HG03097 (cell line): ENCODE results near the gene SPARC.
A peak's percentile ranks its signal among the peaks of the same experiment; 100 is the strongest.
"Not testable (repeated sequence)": the region's sequence is repeated elsewhere in the genome, so short reads cannot be mapped to it uniquely, and the experiment has no call there.

Experiments used
- ATAC-seq: cut with Tn5 transposase; IDR thresholded peaks from one replicate; pipeline ENCODE4 v1.9.1; 2021; ENCODE audit not compliant: unreplicated experiment, low FRiP score

SPARC gene

DNA sequence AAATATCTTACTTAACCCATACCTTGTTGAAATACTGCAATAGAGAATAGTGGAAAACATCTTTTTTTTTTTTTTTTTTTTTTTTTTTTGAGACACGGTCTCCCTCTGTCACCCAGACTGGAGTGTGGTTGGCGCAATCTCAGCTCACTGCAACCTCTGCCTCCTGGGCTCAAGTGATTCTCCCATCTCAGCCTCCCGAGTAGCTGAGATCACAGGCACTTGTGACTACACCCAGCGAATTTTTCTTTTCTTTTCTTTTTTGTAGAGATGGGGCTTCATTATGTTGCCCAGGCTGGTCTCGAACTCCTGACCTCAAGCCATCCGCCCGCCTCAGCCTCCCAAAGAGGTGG lies 6.6 kb downstream of the SPARC start:
- not testable (repeated sequence) for ATAC-seq

DNA sequence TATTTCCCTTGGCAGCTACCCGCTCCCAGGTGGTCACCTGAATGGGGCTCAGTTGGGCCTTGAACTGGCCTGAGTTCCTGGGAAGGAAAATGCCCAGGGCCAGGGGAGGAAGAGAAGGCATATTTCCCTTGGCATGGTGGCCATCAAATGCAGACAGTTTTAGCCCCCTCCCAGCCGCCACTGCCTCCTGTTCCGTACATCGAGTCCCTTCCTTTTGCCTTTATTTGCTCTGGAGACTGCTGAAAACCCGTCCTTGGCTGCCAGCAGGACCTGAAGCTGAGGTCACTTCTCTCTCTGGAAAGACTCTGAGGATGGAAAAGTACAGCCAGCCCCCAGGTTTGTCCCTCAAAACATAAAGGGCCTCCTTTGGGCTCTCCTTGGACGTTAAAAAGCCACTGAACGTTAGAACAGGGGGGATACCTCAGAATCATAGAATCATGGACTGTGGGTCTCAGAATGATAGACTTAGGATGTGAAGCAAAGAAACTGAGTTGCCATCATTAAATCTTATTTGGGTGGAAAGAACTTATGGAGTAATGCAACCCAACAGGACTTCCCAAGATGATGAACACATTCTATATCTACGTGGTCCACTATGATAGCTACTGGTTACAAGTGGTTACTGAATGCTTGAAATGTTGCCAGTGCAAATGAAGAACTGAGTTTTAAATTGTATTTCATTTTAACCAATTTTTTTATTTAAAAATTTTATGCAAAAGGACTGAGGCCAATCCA lies 7.1 kb downstream of the SPARC start:
- no peak for ATAC-seq

DNA sequence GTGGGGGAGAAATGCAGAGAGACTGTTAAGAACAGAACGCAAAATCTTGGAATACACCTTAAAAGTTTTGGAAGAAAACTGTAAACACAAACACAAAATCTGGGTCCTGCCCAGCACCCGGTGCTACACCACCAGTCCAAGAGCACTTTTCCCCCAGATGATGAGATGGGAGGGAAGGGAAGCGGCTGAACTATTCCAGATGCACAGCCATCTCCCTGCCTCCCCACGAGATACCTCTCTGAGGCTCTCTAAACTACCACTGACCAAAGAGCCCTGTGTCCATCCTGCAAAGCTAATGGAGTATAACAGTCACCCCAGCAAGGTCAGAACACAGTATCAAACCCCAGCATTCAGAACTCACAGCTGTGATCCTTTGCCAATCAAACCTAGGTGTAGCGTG lies 8.0 kb downstream of the SPARC start:
- ATAC-seq, result no peak

DNA sequence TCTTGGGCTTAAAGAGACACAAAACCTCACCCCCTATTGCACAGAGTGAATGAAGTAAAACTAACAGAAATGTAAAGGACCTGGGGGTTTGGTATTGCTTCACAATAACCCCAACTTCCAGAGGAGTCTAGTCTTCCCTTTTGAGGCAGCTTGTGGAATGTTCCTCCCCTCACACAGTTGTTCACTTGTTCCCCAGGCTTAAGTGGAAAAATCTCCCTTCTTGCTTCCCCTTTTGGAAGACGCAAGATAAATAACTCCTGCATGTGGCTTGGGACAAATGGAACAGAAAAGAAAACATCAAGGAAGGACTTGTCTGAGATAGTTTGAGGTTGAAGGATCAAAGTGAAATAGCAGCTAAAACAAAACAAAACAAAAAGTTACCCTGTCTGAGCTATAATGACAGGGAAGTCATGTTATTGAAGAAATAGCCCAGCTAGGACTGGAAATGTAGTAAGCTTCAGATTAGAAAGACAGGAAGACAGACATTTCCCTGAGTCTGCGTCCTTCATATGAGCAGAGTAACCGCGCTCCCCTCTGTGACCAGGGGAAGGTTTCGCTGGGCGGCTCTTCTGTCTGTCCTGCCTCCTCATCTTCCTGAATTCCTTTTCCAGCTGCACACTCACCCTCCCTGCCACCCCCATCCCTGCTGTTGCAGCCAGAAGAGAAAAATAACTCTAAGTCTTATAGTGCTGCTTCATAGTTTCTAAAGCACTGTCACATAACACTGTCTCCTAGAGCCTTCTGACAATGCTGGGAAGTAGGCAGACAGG lies 8.8 kb downstream of the SPARC start:
- no peak for ATAC-seq

GRCh38 chr5:151676719-151677118 lies 10.0 kb downstream of the SPARC start:
- ATAC-seq, result no peak

DNA sequence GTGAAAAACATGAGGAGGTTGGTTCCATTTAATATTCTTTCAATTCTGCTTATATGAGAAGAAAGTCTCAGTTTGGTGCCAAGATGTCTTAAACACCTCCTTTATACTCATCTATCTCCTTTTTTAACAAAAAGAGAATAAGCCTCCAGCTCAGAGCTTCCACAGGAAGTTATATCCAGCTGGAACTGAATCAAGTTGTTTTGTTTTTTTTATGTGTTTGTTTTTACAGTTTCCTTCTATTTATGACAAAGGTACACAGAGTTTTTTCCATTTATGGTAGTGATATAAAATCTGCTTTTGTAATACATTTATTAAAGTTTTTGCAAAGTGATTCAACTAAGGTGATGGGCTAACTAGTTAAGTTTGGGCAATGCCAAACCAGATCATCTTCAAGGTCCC lies 10.4 kb downstream of the SPARC start:
- ATAC-seq, result no peak

- ATAC-seq, result peak; percentile 61
These were observed 11.0 kb downstream of the SPARC start for GRCh38 chr5:151675611-151676313.

DNA sequence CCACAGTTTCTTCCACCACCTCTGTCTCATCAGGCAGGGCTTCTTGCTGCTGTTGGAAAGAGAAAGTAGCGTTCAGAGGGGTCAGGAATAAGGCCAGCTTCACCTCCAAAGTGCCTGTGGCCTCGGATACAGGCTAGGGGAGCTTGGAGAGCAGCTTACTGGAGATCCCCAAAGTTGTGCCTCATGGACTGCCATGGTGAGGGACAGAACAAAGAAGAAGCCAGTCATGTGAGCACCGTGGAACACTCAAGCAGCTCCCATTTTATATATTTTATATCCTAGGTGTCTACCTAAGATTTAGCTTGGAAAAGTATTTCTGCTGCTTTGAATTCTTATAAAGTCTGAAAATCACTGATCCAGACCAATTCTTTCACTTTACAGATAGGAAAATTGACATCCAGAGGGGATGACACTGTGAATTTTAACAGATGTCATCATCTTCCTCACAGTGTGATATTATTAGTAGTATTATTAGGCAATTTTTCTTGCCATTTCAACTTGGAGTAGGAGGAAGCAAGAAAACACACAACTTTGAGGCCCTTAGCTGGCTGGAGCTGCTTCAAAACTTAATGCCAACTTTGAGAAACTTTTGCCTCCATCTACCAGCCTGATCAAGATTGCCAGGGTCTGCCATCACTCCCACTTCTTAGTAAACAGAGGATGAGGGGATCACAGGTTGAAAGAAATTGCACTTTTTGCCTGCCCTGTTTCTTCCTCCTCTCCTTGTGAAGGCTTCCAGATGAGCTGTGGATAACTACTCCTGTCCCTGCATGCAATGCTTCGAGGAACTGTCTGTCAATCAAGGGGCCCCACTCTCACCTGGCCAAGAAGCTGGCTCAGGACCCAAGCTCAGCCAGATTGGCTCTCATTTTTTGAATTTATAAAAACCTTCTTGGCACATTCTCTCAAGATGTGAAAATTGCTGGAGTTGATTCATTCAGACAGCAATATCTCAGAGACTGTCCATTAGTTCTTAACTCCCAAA lies 11.8 kb downstream of the SPARC start:
- ATAC-seq, result no peak

- ATAC-seq, result no peak
These were observed 13.3 kb downstream of the SPARC start for GRCh38 chr5:151673421-151673820.

GRCh38 chr5:151672516-151672915 lies 14.2 kb downstream of the SPARC start:
- ATAC-seq, result no peak

DNA sequence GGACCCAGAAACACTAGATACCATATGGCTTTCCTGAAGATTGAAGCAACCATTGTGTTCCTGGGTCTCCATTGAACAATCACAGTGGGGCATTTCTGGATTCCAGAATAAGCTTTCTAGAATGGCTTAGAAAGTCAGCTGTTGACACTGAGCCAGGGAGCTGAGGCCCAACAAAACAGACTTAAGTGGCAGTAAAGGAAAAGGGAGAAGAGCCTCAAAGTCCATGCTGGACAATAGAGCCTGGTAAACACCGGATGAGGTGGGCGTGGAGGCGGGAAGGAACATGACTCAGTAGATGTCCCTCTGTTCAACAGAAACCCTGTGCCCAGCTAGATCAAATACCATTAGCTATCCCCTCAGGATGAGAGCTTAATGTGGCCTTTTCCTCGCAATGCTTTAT lies 14.8 kb downstream of the SPARC start:
- ATAC-seq, result no peak

DNA sequence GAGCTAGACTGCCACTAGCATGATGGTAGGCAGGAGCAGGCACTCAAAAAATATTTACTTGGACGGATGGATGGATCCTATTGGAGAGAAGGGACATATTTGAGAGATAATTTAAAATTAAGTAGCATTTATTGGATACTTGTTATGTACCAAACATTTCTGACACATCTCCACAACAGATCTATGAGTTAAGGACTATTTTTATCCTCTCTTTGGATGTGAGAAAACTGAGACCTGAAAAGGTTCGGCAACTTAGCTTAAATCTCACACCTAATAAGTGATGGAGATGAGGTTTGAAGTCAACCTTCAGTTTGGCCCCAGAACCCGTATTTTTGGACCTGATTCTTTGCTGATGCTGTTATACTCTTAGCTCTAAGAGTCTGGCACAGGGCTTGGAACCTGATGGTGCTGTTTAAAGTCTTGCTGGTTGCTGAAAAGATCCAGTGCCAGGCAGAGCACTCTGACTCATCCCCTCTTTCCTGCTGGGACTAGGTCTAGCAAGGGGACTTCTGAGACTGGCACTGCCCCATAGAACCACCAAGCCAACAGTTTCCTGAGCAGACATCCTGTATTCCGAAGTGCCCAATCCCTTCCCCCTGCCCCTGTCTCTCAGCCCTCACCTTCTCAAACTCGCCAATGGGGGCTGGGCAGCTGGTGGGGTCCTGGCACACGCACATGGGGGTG lies 15.6 kb downstream of the SPARC start:
- ATAC-seq, result no peak

GRCh38 chr5:151670083-151670686 lies 16.5 kb downstream of the SPARC start:
- no peak for ATAC-seq

GRCh38 chr5:151667083-151667482 lies 19.6 kb downstream of the SPARC start:
- ATAC-seq, result no peak

DNA sequence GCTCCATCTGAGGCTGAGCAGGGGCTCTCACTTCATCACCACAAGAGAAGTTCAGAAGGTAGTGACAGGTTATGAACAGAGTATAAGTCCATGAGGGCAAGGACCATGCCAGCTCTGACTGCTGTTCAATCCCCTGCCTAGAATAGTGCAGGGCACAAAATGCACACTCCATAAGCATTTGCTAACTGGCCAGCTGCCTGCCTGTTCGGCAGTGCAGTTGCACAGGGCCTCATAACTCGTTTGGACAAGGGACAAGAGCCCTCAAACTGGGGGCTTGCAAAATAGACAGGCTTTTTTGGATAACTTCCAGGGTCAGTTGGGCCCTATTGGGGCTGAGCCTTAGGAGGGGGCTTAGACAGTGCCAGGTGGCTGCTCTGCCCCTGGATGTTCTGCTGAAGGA lies 21.1 kb downstream of the SPARC start:
- ATAC-seq, result no peak

GRCh38 chr5:151664694-151665585 lies 21.8 kb downstream of the SPARC start:
- ATAC-seq, result no peak

DNA sequence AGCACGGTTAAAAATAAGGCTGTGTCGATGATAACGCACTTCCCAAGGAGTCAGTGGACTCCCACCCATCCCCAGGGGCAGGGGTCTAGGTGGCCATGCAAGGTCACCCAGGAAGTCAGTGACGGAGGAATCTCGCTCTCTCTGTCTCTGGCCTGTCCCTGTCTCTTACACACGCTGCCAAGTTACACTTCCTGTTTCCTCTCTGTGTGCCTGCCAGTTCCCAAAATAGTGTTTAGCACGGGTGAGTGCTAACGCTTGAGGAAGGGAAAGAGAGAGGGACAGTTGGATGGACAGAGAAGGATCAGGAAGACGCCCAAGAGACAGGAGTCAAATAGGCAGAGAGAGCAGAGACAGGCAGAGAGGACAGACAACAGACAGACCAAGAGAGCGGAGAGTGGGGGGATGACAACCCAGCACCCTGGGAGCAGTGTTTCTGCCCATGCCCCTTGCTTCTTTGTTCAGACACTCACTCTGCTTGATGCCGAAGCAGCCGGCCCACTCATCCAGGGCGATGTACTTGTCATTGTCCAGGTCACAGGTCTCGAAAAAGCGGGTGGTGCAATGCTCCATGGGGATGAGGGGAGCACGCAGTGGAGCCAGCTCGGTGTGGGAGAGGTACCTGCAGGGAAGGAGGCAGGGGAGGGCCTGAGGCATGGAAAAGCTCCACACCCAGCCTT lies 23.0 kb downstream of the SPARC start:
- ATAC-seq, result no peak

GRCh38 chr5:151662805-151663204 lies 23.9 kb downstream of the SPARC start:
- no peak for ATAC-seq
